ENCODE data around the gene ACTL7A. TPM values are rescaled to one million over a fixed set of nuclear protein-coding genes. Genes with fewer than 3 reads are reported as not detected.

Gene ACTL7A
- total RNA-seq, 1 donor = not detected

GRCh38 chr9:108855888-108856287 is 6.2 kb upstream of the ACTL7A start, which contains the start of gene ACTL7B:
ACTL7B (minus strand) TSS chr9:108855986; CDS start chr9:108855930, 56 bp downstream.
- no peak within 1 kb of the TSS for H3K27ac ChIP-seq (ENCODE audit: low read depth, low read length)
- TF ChIP-seq, protein P1, sequence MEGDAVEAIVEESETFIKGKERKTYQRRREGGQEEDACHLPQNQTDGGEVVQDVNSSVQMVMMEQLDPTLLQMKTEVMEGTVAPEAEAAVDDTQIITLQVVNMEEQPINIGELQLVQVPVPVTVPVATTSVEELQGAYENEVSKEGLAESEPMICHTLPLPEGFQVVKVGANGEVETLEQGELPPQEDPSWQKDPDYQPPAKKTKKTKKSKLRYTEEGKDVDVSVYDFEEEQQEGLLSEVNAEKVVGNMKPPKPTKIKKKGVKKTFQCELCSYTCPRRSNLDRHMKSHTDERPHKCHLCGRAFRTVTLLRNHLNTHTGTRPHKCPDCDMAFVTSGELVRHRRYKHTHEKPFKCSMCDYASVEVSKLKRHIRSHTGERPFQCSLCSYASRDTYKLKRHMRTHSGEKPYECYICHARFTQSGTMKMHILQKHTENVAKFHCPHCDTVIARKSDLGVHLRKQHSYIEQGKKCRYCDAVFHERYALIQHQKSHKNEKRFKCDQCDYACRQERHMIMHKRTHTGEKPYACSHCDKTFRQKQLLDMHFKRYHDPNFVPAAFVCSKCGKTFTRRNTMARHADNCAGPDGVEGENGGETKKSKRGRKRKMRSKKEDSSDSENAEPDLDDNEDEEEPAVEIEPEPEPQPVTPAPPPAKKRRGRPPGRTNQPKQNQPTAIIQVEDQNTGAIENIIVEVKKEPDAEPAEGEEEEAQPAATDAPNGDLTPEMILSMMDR (IDR thresholded peaks at IDR 0.05; ENCODE audit: extremely low read depth, low read depth, low read length) = no peak

GRCh38 chr9:108857572-108857971 is 4.5 kb upstream of the ACTL7A start:
- no peak overlapping the region for H2AFZ ChIP-seq (ENCODE audit: low read length)
- no peak overlapping the region for H3K4me3 ChIP-seq (ENCODE audit: insufficient read depth, low read length)
- no peak for DNase-seq (ENCODE audit: insufficient read length, low spot score, missing footprints)
- no peak overlapping the region for H3K4me2 ChIP-seq (ENCODE audit: insufficient read depth, low read length)
- H3K4me1 ChIP-seq (ENCODE audit: insufficient read depth, low read length) = peaks cover 6% of the 10 kb centered on the region
- H3K36me3 ChIP-seq (ENCODE audit: insufficient read depth, low read length) = no peaks in the 10 kb centered on the region
- TF ChIP-seq, protein P1 (IDR thresholded peaks at IDR 0.05; ENCODE audit: extremely low read depth, low read depth, low read length) = no peak
- H4K20me1 ChIP-seq (ENCODE audit: insufficient read depth, low read length) = no peaks in the 10 kb centered on the region
- no peaks in the 10 kb centered on the region for H3K9me3 ChIP-seq (ENCODE audit: low read depth, low read length)
- H3K27ac ChIP-seq (ENCODE audit: low read depth, low read length) = no peak overlapping the region
- no peaks in the 10 kb centered on the region for H3K79me2 ChIP-seq (ENCODE audit: insufficient read depth, low read length)
- no peaks in the 10 kb centered on the region for H3K27me3 ChIP-seq (ENCODE audit: insufficient read depth, low read length)

More at GRCh38 chr9:108855888-108856287, 6.2 kb upstream of the ACTL7A start, which contains the start of gene ACTL7B:
- Histone ChIP-seq H3K4me1 (ENCODE audit: insufficient read depth, low read length) (peaks cover 6% of the 10 kb centered on the region), H3K9me3 (ENCODE audit: low read depth, low read length) (no peaks in the 10 kb centered on the region), H3K27me3 (ENCODE audit: insufficient read depth, low read length) (peaks cover 8% of the 10 kb centered on the region), H2AFZ (ENCODE audit: low read length) (no peak within 1 kb of the TSS), H4K20me1 (ENCODE audit: insufficient read depth, low read length) (no peaks in the 10 kb centered on the region), H3K4me3 (ENCODE audit: insufficient read depth, low read length) (no peak within 1 kb of the TSS), H3K4me2 (ENCODE audit: insufficient read depth, low read length) (no peak within 1 kb of the TSS), H3K36me3 (ENCODE audit: insufficient read depth, low read length) (no peaks in the 10 kb centered on the region), H3K79me2 (ENCODE audit: insufficient read depth, low read length) (no peaks in the 10 kb centered on the region)
- DNase-seq (ENCODE audit: insufficient read length, low spot score, missing footprints) = peak; percentile 84

DNA sequence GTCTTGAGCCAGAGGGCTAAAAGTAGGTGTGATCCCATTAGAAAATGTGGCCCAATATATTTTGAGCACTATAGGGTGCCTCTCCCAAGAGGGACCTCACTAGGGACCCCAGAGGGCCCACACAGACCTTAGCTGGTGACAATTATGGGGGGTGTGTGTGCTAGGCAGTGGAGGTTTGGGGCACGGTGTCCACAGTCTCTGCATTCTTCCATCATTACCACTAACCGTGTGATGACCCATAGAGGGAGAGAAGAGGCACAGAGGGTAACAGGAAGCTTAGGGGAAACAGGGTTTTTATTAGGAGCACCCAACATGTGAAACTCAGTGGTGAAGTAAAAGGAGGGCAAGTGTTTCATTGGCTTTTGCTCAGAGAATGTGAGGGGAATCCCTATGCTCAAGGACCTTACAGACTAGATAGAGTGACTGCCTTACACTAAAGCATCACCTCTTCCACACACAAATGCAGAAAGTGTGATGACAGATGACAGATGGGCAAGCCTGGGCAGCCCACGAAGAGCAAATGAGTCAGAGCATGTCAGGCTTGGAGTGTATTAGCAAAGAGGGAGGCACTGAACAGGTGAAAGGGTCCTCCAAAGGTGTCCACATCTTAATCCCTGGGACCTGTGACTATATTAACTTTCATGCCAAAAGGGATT is 2.5 kb upstream of the ACTL7A start:
- TF ChIP-seq, protein P1 (IDR thresholded peaks at IDR 0.05; ENCODE audit: extremely low read depth, low read depth, low read length) = no peak
- no peaks in the 10 kb centered on the region for H4K20me1 ChIP-seq (ENCODE audit: insufficient read depth, low read length)
- no peak overlapping the region for H3K4me3 ChIP-seq (ENCODE audit: insufficient read depth, low read length)
- peaks cover 6% of the 10 kb centered on the region for H3K4me1 ChIP-seq (ENCODE audit: insufficient read depth, low read length)
- no peak for DNase-seq (ENCODE audit: insufficient read length, low spot score, missing footprints)
- no peaks in the 10 kb centered on the region for H3K79me2 ChIP-seq (ENCODE audit: insufficient read depth, low read length)
- H3K27me3 ChIP-seq (ENCODE audit: insufficient read depth, low read length) = no peaks in the 10 kb centered on the region
- H3K9me3 ChIP-seq (ENCODE audit: low read depth, low read length) = no peaks in the 10 kb centered on the region
- H3K4me2 ChIP-seq (ENCODE audit: insufficient read depth, low read length) = no peak overlapping the region
- H3K36me3 ChIP-seq (ENCODE audit: insufficient read depth, low read length) = no peaks in the 10 kb centered on the region
- H3K27ac ChIP-seq (ENCODE audit: low read depth, low read length) = no peak overlapping the region
- H2AFZ ChIP-seq (ENCODE audit: low read length) = no peak overlapping the region

DNA sequence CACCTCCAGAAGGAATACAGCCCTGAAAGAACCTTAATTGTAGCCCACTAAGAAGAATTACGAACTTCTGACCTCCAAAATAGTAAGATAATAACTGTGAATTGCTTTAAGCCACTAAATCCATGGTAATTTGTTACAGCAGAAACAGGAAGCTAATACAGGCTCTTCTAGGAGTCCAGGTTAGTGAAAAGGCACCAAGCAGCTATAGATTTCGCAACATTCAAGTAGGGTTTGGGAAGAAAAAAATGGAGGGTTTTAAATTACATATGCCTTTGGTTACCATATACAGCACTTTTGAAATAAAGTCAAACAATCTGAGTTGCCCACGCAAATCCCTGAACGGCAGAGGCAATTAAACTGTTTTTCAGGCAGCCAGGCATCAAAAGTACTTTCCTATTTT is 1.7 kb upstream of the ACTL7A start:
- Histone ChIP-seq H3K4me1 (ENCODE audit: insufficient read depth, low read length) (peaks cover 6% of the 10 kb centered on the region), H3K4me3 (ENCODE audit: insufficient read depth, low read length) (no peak overlapping the region), H3K9me3 (ENCODE audit: low read depth, low read length) (no peaks in the 10 kb centered on the region), H3K27me3 (ENCODE audit: insufficient read depth, low read length) (no peaks in the 10 kb centered on the region), H3K36me3 (ENCODE audit: insufficient read depth, low read length) (no peaks in the 10 kb centered on the region), H2AFZ (ENCODE audit: low read length) (no peak overlapping the region), H4K20me1 (ENCODE audit: insufficient read depth, low read length) (no peaks in the 10 kb centered on the region), H3K27ac (ENCODE audit: low read depth, low read length) (no peak overlapping the region), H3K4me2 (ENCODE audit: insufficient read depth, low read length) (no peak overlapping the region), H3K79me2 (ENCODE audit: insufficient read depth, low read length) (no peaks in the 10 kb centered on the region)
- DNase-seq (ENCODE audit: insufficient read length, low spot score, missing footprints) = no peak
- TF ChIP-seq, protein P1 (IDR thresholded peaks at IDR 0.05; ENCODE audit: extremely low read depth, low read depth, low read length) = no peak
